Uterus (tissue), 4 donors: ENCODE results near the gene MAPK10. TPM values are rescaled to one million over a fixed set of nuclear protein-coding genes. Genes with fewer than 3 reads are reported as not detected.

Source experiments
- DNase-seq, 2 donors: peaks; one replicate each; pipeline ENCODE4 v3.0.0-alpha.2; 2019 to 2020
- H3K27ac ChIP-seq, 2 donors: fragments of 200-600 bp; sonication (generic); 1 replicate in 1 of 2; 2 replicates in 1 of 2; pipeline ENCODE4 v1.5.1; 2016 to 2018
- H3K27me3 ChIP-seq, 2 donors: fragments of 200-600 bp; sonication (generic); one replicate each; pipeline ENCODE4 v1.5.1; 2018 to 2019; ENCODE audit warnings: control low read depth in 1 of 2
- H3K36me3 ChIP-seq, 2 donors: fragments of 200-600 bp; sonication (generic); one replicate each; pipeline ENCODE4 v1.5.1; 2019; ENCODE audit warnings: control low read depth in 1 of 2
- H3K4me1 ChIP-seq, 2 donors: fragments of 200-600 bp; sonication (generic); one replicate each; pipeline ENCODE4 v1.5.1; 2018 to 2019; ENCODE audit warnings: control low read depth in 1 of 2
- H3K4me3 ChIP-seq, 2 donors: fragments of 200-600 bp; sonication (generic); 1 replicate in 1 of 2; 2 replicates in 1 of 2; pipeline ENCODE4 v1.5.1; 2018 to 2019; ENCODE audit warnings: mild to moderate bottlenecking in 1 of 2
- H3K9me3 ChIP-seq, 2 donors: fragments of 200-600 bp; sonication (generic); one replicate each; pipeline ENCODE4 v1.5.1; 2019; ENCODE audit warnings: control low read depth in 1 of 2
- CTCF ChIP-seq, 4 experiments: fragments of 200-600 bp in 2 of 4; fragments of 450-650 bp in 2 of 4; sonication (generic) in 2 of 4; IDR thresholded peaks; one replicate each; pipeline ENCODE4 v1.5.1; 2016 to 2019; ENCODE audit warnings: antibody characterized with exemption in 4 of 4, mild to moderate bottlenecking in 2 of 4, moderate library complexity in 1 of 4
- POLR2A ChIP-seq, 2 donors: fragments of 450-650 bp; IDR thresholded peaks; one replicate each; pipeline ENCODE4 v1.6.1; 2016; ENCODE audit warnings: antibody characterized with exemption in 2 of 2, mild to moderate bottlenecking in 1 of 2, moderate library complexity in 1 of 2
- intact Hi-C: fragments of 100-400 bp; cut with DNase I; formaldehyde crosslinking; loops from one replicate; pipeline ENCODE4 v1.15.1; 2023; ENCODE audit warnings: low total_unique reads
- total RNA-seq, 4 donors: library from RNA; depleted of rRNA in 3 of 4; stranded (reverse); fragments of >200 nt in 3 of 4; gene quantifications; one replicate each; pipeline versions ENCODE4 v1.1.0 to v1.2.4, GENCODE V29; 2014 to 2023
- donor health status: DM: yes; HTN: yes; CAD: no.

MAPK10 gene
- total RNA-seq, 4 donors from 2014 or later: 38.2 to 144 (median 73.0) TPM

DNA sequence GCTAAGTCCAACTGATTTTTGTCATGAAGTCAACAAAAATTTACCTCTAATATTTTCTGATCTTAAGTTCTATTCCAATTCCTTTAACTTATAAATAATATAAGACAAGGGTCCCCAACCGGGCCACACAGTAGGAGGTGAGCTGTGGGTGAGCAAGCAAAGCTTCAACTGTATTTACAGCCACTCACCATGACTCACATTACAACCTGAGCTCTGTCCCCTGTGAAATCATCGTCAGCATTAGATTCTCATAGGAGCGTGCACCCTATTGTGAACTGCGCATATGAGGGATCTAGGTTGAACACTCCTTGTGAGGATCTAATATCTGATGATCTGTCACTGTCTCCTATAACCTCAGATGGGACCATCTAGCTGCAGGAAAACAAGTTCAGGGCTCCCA lies 227.4 kb downstream of the MAPK10 start:
- DNase-seq: no peak
- no peaks in the 10 kb centered on the region for H3K9me3 ChIP-seq
- TF ChIP-seq CTCF (IDR thresholded peaks at IDR 0.05): no peak
- H3K4me1 ChIP-seq: no peaks in the 10 kb centered on the region
- no peaks in the 10 kb centered on the region for H3K27me3 ChIP-seq
- H3K4me3 ChIP-seq: no peak overlapping the region
- intact Hi-C loops: no loop called here
- no peaks in the 10 kb centered on the region for H3K36me3 ChIP-seq
- no peak overlapping the region for H3K27ac ChIP-seq

DNA sequence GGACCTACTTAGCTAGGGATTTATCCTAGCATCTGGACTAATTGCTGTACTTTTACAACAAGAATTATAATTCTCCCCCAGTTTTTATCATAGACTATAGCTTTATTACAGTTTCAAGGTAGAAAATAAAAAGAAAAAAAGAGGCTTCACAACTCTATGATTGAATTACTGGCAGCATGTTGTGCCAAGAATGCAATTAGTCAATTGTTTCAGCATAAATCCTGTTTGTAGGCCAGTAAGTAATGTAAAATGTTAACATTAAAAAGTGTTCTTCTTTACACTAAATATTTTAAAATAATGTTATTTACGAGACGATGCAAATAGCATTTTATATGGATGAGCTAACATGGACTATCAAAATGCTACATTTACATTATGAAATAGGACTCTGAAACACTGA lies 228.4 kb downstream of the MAPK10 start:
- TF ChIP-seq POLR2A (IDR thresholded peaks at IDR 0.05) (no peak), CTCF (IDR thresholded peaks at IDR 0.05) (no peak)
- intact Hi-C loops: no loop called here
- H3K27me3 ChIP-seq: no peaks in the 10 kb centered on the region
- no peaks in the 10 kb centered on the region for H3K9me3 ChIP-seq
- H3K4me1 ChIP-seq: no peaks in the 10 kb centered on the region
- no peaks in the 10 kb centered on the region for H3K36me3 ChIP-seq
- H3K27ac ChIP-seq: peak overlapping the region; percentile 52 to 62
- no peak for DNase-seq
- H3K4me3 ChIP-seq: peak overlapping the region in 1 of 2 donors; percentile 23

- DNase-seq: no peak
- Histone ChIP-seq H3K4me1 (no peaks in the 10 kb centered on the region), H3K27me3 (no peaks in the 10 kb centered on the region), H3K27ac (peak overlapping the region; percentile 52 to 62), H3K4me3 (no peak overlapping the region), H3K36me3 (no peaks in the 10 kb centered on the region), H3K9me3 (no peaks in the 10 kb centered on the region)
- intact Hi-C loops: no loop called here
- no peak for TF ChIP-seq CTCF (IDR thresholded peaks at IDR 0.05)
- no peak for TF ChIP-seq POLR2A (IDR thresholded peaks at IDR 0.05)
Measured at GRCh38 chr4:86130160-86130933, 229.5 kb downstream of the MAPK10 start.

- no peaks in the 10 kb centered on the region for H3K27me3 ChIP-seq
- no peaks in the 10 kb centered on the region for H3K36me3 ChIP-seq
- TF ChIP-seq CTCF (IDR thresholded peaks at IDR 0.05) (no peak), POLR2A (IDR thresholded peaks at IDR 0.05) (no peak)
- no peaks in the 10 kb centered on the region for H3K4me1 ChIP-seq
- H3K4me3 ChIP-seq: no peak overlapping the region
- DNase-seq: no peak
- H3K27ac ChIP-seq: no peak overlapping the region
- intact Hi-C loops: no loop called here
- H3K9me3 ChIP-seq: no peaks in the 10 kb centered on the region
Measured at GRCh38 chr4:86129546-86129945, 230.3 kb downstream of the MAPK10 start.

GRCh38 chr4:86122404-86122803 lies 237.4 kb downstream of the MAPK10 start:
- intact Hi-C loops: no loop called here

More at GRCh38 chr4:86122404-86122803, 237.4 kb downstream of the MAPK10 start:
- Histone ChIP-seq H3K27me3 (no peaks in the 10 kb centered on the region), H3K27ac (no peak overlapping the region), H3K4me1 (no peaks in the 10 kb centered on the region), H3K36me3 (no peaks in the 10 kb centered on the region), H3K9me3 (no peaks in the 10 kb centered on the region), H3K4me3 (no peak overlapping the region)
- DNase-seq: no peak
- TF ChIP-seq CTCF (IDR thresholded peaks at IDR 0.05) (no peak), POLR2A (IDR thresholded peaks at IDR 0.05) (no peak)
